Measurements from ENCODE around the gene MED15. TPM values are rescaled to one million over a fixed set of nuclear protein-coding genes. Genes with fewer than 3 reads are reported as not detected.

Gene MED15
- total and polyA plus RNA-seq, 10 donors, result 32.2 to 162 (median 89.7) TPM

DNA sequence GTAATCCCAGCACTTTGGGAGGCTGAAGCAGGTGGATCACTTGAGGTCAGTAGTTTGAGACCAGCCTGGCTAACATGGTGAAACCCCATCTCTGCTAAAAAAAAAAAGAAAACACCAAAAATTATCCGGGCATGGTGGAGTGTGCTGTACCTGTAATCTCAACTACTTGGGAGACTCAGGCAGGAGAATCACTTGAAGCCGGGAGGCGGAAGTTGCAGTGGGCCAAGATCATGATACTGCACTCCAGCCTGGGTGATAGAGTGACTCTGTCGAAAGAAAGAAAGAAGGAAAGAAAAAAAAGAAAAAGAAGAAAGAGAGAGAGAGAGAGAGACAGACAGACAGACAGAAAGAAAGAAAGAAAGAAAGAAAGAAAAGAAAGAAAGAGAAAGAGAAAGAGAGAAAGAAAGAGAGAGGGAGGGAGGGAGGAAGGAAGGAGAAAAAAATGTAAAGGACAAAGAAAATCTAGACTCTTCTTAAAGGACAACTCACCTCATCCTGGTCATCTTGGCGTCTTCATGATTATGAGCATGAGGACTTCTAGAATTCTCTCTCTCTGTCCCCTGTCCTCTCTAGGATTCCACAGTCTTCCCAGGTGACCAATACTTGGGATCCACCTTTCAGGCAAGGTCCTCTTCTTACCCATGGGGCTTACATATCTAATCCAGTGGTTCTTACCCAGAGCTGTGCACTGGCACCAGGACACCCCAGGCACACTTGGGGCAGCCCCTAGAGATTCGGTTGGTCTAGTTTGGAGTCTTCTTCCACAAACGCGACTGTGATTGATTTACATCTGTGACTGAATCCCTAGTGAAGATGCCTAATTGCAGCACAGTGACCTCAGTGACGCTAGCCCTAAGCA lies 120.9 kb downstream of the MED15 start:
- no peaks in the 10 kb centered on the region for H3K9me3 ChIP-seq
- TF ChIP-seq POLR2A (IDR thresholded peaks at IDR 0.05) (no peak), CTCF (IDR thresholded peaks at IDR 0.05 in 8 of 11, conservative IDR thresholded peaks at IDR 0.05 in 3 of 11) (no peak), POLR2AphosphoS5 (IDR thresholded peaks at IDR 0.05) (no peak)
- WGBS, 5 donors, result 80 to 90% (median 88%) methylated on average over 9 of the region's 9 CpGs
- DNase-seq, result no peak
- no peak overlapping the region for H3K4me3 ChIP-seq
- H3K27me3 ChIP-seq (replicated peaks in 1 of 7), result peaks cover 0 to 6% (median 0%) of the 10 kb centered on the region in 7 donors
- no peaks in the 10 kb centered on the region for H3K4me1 ChIP-seq
- no peaks in the 10 kb centered on the region for H3K36me3 ChIP-seq
- intact Hi-C loops (cut with DNase I; ENCODE audit: low total_unique reads), result no loop called here
- no peak overlapping the region for H3K27ac ChIP-seq

GRCh38 chr22:20629401-20629800 lies 122.0 kb downstream of the MED15 start:
- Histone ChIP-seq H3K36me3 (no peaks in the 10 kb centered on the region), H3K4me1 (no peaks in the 10 kb centered on the region), H3K27me3 (replicated peaks in 1 of 7) (peaks cover 0 to 9% (median 0%) of the 10 kb centered on the region in 7 donors), H3K27ac (no peak overlapping the region), H3K9me3 (no peaks in the 10 kb centered on the region), H3K4me3 (no peak overlapping the region)
- intact Hi-C loops (cut with DNase I; ENCODE audit: low total_unique reads), result no loop called here
- WGBS, 5 donors, result 89 to 96% (median 91%) methylated on average over 3 of the region's 3 CpGs
- no peak for TF ChIP-seq POLR2AphosphoS5 (IDR thresholded peaks at IDR 0.05)
- no peak for TF ChIP-seq CTCF (IDR thresholded peaks at IDR 0.05 in 8 of 11, conservative IDR thresholded peaks at IDR 0.05 in 3 of 11)
- no peak for TF ChIP-seq POLR2A (IDR thresholded peaks at IDR 0.05)
- DNase-seq, result no peak

DNA sequence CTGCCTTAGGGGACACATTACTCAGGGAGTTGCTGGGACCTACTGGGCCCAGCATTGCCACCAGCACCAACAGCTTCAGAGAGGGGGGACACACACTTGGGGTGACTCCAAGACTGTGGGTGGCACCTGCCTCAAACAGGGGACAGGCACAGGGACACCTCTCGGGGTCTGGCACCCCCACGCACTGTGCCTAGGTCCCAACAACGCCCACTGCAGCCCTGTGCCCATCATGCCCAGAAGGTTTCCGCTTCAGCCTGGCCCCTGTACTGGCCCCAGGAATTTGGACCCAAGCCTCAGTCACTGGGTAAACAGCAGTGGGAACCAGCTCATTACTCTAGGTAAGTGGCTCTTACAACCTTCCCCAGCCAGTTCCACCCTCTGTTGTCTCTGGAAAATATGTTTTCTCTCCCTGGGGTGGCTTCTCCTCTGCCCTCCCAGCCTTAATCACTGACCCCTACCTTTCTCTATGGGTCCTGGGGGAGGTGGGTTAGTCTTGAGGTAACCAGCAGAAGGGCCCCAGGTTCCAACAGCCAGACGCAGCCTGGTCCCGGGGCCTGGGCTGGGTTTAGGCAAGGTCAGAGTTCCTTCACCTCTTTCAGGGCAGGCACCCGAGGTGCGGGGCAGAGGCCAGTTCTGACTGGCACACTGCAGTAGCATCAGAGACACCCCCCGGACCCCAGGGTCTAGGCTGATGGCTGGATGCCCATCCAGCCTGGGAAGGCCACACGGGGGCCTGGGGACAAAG lies 123.6 kb downstream of the MED15 start:
- WGBS, 5 donors, result 84 to 95% (median 91%) methylated on average over 6 to 10 of the region's 10 CpGs

More for the DNA sequence above, 123.6 kb downstream of the MED15 start:
- H3K4me1 ChIP-seq, result no peaks in the 10 kb centered on the region
- peaks cover 0 to 23% (median 0%) of the 10 kb centered on the region in 7 donors for H3K27me3 ChIP-seq (replicated peaks in 1 of 7)
- TF ChIP-seq POLR2AphosphoS5 (IDR thresholded peaks at IDR 0.05) (no peak), POLR2A (IDR thresholded peaks at IDR 0.05) (no peak), CTCF (IDR thresholded peaks at IDR 0.05 in 8 of 11, conservative IDR thresholded peaks at IDR 0.05 in 3 of 11) (no peak)
- no peak overlapping the region for H3K27ac ChIP-seq
- no peak for DNase-seq
- intact Hi-C loops (cut with DNase I; ENCODE audit: low total_unique reads), result no loop called here
- no peak overlapping the region for H3K4me3 ChIP-seq
- no peaks in the 10 kb centered on the region for H3K9me3 ChIP-seq
- H3K36me3 ChIP-seq, result no peaks in the 10 kb centered on the region
